Activated naive CD4-positive, alpha-beta T cell treated with anti-CD3 and anti-CD28 coated beads for 36 hours (primary cell): ENCODE measurements around the gene LRRC4C. TPM values are rescaled to one million over a fixed set of nuclear protein-coding genes. Genes with fewer than 3 reads are reported as not detected.

Experiments
- CTCF ChIA-PET: fragments of 350-600 bp; sonication (Branson Sonifier 250); formaldehyde crosslinking; loops from one replicate; lab custom pipeline; 2021; ENCODE audit warnings: antibody characterized with exemption; lab: Charles Lee
- DNase-seq: peaks from one replicate; pipeline ENCODE4 v3.0.0-alpha.2; 2020
- H3K27ac Mint-ChIP-seq: one replicate; pipeline ENCODE4 v1.8.0; 2021; ENCODE audit warnings: mild to moderate bottlenecking, mixed read lengths
- H3K27me3 Mint-ChIP-seq: one replicate; pipeline ENCODE4 v1.8.0; 2021; ENCODE audit warnings: low read depth, mixed read lengths
- H3K36me3 Mint-ChIP-seq: one replicate; pipeline ENCODE4 v1.8.0; 2021; ENCODE audit warnings: low read depth, mixed read lengths
- H3K4me1 Mint-ChIP-seq: one replicate; pipeline ENCODE4 v1.8.0; 2021; ENCODE audit warnings: low read depth, mixed read lengths
- H3K4me3 Mint-ChIP-seq: one replicate; pipeline ENCODE4 v1.8.0; 2021; ENCODE audit warnings: mild to moderate bottlenecking, moderate library complexity, mixed read lengths
- H3K9me3 Mint-ChIP-seq: one replicate; pipeline ENCODE4 v1.8.0; 2021; ENCODE audit warnings: mixed read lengths
- intact Hi-C: fragments of 100-400 bp; cut with micrococcal nuclease; formaldehyde crosslinking; loops from one replicate; pipeline ENCODE4 v1.15.1; 2023
- total RNA-seq, 2 experiments: library from RNA; stranded (reverse); gene quantifications; one replicate each; pipeline ENCODE4 v1.2.3, GENCODE V29; 2021

Gene LRRC4C
- total RNA-seq, 2 experiments from 2014 or later, result not detected

- Mint-ChIP-seq H3K27ac (no peak overlapping the region), H3K27me3 (no peaks in the 10 kb centered on the region), H3K4me3 (no peak overlapping the region), H3K36me3 (no peaks in the 10 kb centered on the region), H3K4me1 (no peaks in the 10 kb centered on the region), H3K9me3 (peaks cover 8% of the 10 kb centered on the region)
- intact Hi-C loops, result no loop called here
- CTCF ChIA-PET, result no interaction called here
- DNase-seq, result no peak
Observed at GRCh38 chr11:40403321-40403720, 1056.1 kb downstream of the LRRC4C start.

- Mint-ChIP-seq H3K4me1 (no peaks in the 10 kb centered on the region), H3K27ac (no peak overlapping the region), H3K9me3 (peaks cover 8% of the 10 kb centered on the region), H3K27me3 (no peaks in the 10 kb centered on the region), H3K4me3 (no peak overlapping the region), H3K36me3 (no peaks in the 10 kb centered on the region)
- CTCF ChIA-PET, result no interaction called here
- DNase-seq, result no peak
- intact Hi-C loops, result no loop called here
Observed at GRCh38 chr11:40401132-40401853, 1058.2 kb downstream of the LRRC4C start.

GRCh38 chr11:40397141-40397540, 1062.3 kb downstream of the LRRC4C start:
- Mint-ChIP-seq H3K36me3 (no peaks in the 10 kb centered on the region), H3K27me3 (no peaks in the 10 kb centered on the region), H3K9me3 (peaks cover 6% of the 10 kb centered on the region), H3K4me1 (no peaks in the 10 kb centered on the region), H3K4me3 (no peak overlapping the region), H3K27ac (no peak overlapping the region)
- intact Hi-C loops, result no loop called here
- CTCF ChIA-PET, result no interaction called here
- no peak for DNase-seq

GRCh38 chr11:40393511-40393910, 1065.9 kb downstream of the LRRC4C start:
- no peak overlapping the region for H3K4me3 Mint-ChIP-seq
- H3K9me3 Mint-ChIP-seq, result peaks cover 11% of the 10 kb centered on the region
- intact Hi-C loops, result no loop called here
- H3K27ac Mint-ChIP-seq, result no peak overlapping the region
- no peak for DNase-seq
- H3K27me3 Mint-ChIP-seq, result no peaks in the 10 kb centered on the region
- CTCF ChIA-PET, result no interaction called here
- H3K36me3 Mint-ChIP-seq, result no peaks in the 10 kb centered on the region
- H3K4me1 Mint-ChIP-seq, result no peaks in the 10 kb centered on the region

- Mint-ChIP-seq H3K4me3 (no peak overlapping the region), H3K4me1 (no peaks in the 10 kb centered on the region), H3K9me3 (peaks cover 11% of the 10 kb centered on the region), H3K27me3 (no peaks in the 10 kb centered on the region), H3K36me3 (no peaks in the 10 kb centered on the region), H3K27ac (no peak overlapping the region)
- CTCF ChIA-PET, result no interaction called here
- no peak for DNase-seq
- intact Hi-C loops, result no loop called here
Observed at GRCh38 chr11:40391679-40392078, 1067.8 kb downstream of the LRRC4C start.

GRCh38 chr11:40388097-40388818, 1071.2 kb downstream of the LRRC4C start:
- Mint-ChIP-seq H3K27me3 (no peaks in the 10 kb centered on the region), H3K9me3 (peaks cover 7% of the 10 kb centered on the region), H3K36me3 (no peaks in the 10 kb centered on the region), H3K27ac (no peak overlapping the region), H3K4me1 (no peaks in the 10 kb centered on the region), H3K4me3 (no peak overlapping the region)
- DNase-seq, result no peak
- intact Hi-C loops, result no loop called here
- CTCF ChIA-PET, result no interaction called here

GRCh38 chr11:40387240-40387980, 1072.0 kb downstream of the LRRC4C start:
- H3K27me3 Mint-ChIP-seq, result no peaks in the 10 kb centered on the region
- peaks cover 7% of the 10 kb centered on the region for H3K9me3 Mint-ChIP-seq
- H3K4me1 Mint-ChIP-seq, result no peaks in the 10 kb centered on the region
- CTCF ChIA-PET, result no interaction called here
- no peak overlapping the region for H3K4me3 Mint-ChIP-seq
- no peak overlapping the region for H3K27ac Mint-ChIP-seq
- intact Hi-C loops, result no loop called here
- no peaks in the 10 kb centered on the region for H3K36me3 Mint-ChIP-seq
- DNase-seq, result no peak

GRCh38 chr11:40384991-40385390, 1074.5 kb downstream of the LRRC4C start:
- Mint-ChIP-seq H3K4me3 (no peak overlapping the region), H3K36me3 (no peaks in the 10 kb centered on the region), H3K4me1 (no peaks in the 10 kb centered on the region), H3K9me3 (no peaks in the 10 kb centered on the region), H3K27ac (no peak overlapping the region), H3K27me3 (no peaks in the 10 kb centered on the region)
- CTCF ChIA-PET, result no interaction called here
- DNase-seq, result no peak
- intact Hi-C loops, result no loop called here

- intact Hi-C loops, result no loop called here
- no peaks in the 10 kb centered on the region for H3K27me3 Mint-ChIP-seq
- no peaks in the 10 kb centered on the region for H3K36me3 Mint-ChIP-seq
- no peak overlapping the region for H3K27ac Mint-ChIP-seq
- no peaks in the 10 kb centered on the region for H3K4me1 Mint-ChIP-seq
- CTCF ChIA-PET, result no interaction called here
- peaks cover 2% of the 10 kb centered on the region for H3K9me3 Mint-ChIP-seq
- DNase-seq, result no peak
- no peak overlapping the region for H3K4me3 Mint-ChIP-seq
Observed at GRCh38 chr11:40381481-40381880, 1078.0 kb downstream of the LRRC4C start.

- intact Hi-C loops, result no loop called here
- Mint-ChIP-seq H3K36me3 (no peaks in the 10 kb centered on the region), H3K4me1 (no peaks in the 10 kb centered on the region), H3K27me3 (no peaks in the 10 kb centered on the region), H3K9me3 (peaks cover 2% of the 10 kb centered on the region), H3K4me3 (no peak overlapping the region), H3K27ac (no peak overlapping the region)
- no peak for DNase-seq
- CTCF ChIA-PET, result no interaction called here
Observed at GRCh38 chr11:40380835-40381234, 1078.6 kb downstream of the LRRC4C start.

GRCh38 chr11:40376331-40376730, 1083.1 kb downstream of the LRRC4C start:
- no peaks in the 10 kb centered on the region for H3K4me1 Mint-ChIP-seq
- peaks cover 12% of the 10 kb centered on the region for H3K9me3 Mint-ChIP-seq
- no peak overlapping the region for H3K27ac Mint-ChIP-seq
- CTCF ChIA-PET, result no interaction called here
- DNase-seq, result no peak
- intact Hi-C loops, result no loop called here
- H3K36me3 Mint-ChIP-seq, result peaks cover 1% of the 10 kb centered on the region
- no peak overlapping the region for H3K4me3 Mint-ChIP-seq
- no peaks in the 10 kb centered on the region for H3K27me3 Mint-ChIP-seq

- Mint-ChIP-seq H3K36me3 (peaks cover 1% of the 10 kb centered on the region), H3K9me3 (peaks cover 15% of the 10 kb centered on the region), H3K27me3 (no peaks in the 10 kb centered on the region), H3K27ac (no peak overlapping the region), H3K4me3 (no peak overlapping the region), H3K4me1 (no peaks in the 10 kb centered on the region)
- CTCF ChIA-PET, result no interaction called here
- intact Hi-C loops, result no loop called here
- no peak for DNase-seq
Observed at GRCh38 chr11:40370821-40371616, 1088.4 kb downstream of the LRRC4C start.
